ENCODE data around the gene CSTPP1. TPM values are rescaled to one million over a fixed set of nuclear protein-coding genes. Genes with fewer than 3 reads are reported as not detected.

Gene CSTPP1
- total RNA-seq, 4 donors from 2014 or later, result 5.3 to 14.8 (median 13.4) TPM

DNA sequence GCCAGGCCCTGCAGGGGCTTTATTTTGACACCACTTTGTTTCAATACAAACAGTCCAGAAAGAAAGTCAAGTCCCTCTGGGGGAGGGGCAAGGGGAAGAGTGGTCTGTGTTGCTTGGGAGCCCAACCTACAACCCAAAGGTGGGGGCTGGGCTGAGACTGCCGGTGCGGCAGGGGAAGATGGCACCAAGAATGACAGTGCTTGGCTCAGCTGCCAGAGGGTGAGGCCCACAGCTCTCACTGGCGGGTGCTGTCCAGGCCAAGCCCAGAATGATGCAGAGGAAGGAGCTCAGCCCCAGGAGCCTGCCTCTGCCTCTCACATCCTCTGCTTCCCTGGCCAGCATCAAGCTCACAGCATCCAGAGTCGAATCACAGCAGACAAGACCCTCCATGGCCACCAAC is 227.8 kb downstream of the CSTPP1 start:
- TF ChIP-seq CTCF (IDR thresholded peaks at IDR 0.05; ENCODE audit: low read depth), result no peak

- TF ChIP-seq CTCF (IDR thresholded peaks at IDR 0.05; ENCODE audit: low read depth), result no peak
Observed at GRCh38 chr11:47165253-47165840, 228.8 kb downstream of the CSTPP1 start.

- no peak for TF ChIP-seq CTCF (IDR thresholded peaks at IDR 0.05; ENCODE audit: low read depth)
Observed at GRCh38 chr11:47166368-47166767, 229.8 kb downstream of the CSTPP1 start.

- no peak for TF ChIP-seq CTCF (IDR thresholded peaks at IDR 0.05; ENCODE audit: low read depth)
Observed at GRCh38 chr11:47171061-47171838, 234.7 kb downstream of the CSTPP1 start.

GRCh38 chr11:47171856-47172255 is 235.3 kb downstream of the CSTPP1 start:
- no peak for TF ChIP-seq CTCF (IDR thresholded peaks at IDR 0.05; ENCODE audit: low read depth)

DNA sequence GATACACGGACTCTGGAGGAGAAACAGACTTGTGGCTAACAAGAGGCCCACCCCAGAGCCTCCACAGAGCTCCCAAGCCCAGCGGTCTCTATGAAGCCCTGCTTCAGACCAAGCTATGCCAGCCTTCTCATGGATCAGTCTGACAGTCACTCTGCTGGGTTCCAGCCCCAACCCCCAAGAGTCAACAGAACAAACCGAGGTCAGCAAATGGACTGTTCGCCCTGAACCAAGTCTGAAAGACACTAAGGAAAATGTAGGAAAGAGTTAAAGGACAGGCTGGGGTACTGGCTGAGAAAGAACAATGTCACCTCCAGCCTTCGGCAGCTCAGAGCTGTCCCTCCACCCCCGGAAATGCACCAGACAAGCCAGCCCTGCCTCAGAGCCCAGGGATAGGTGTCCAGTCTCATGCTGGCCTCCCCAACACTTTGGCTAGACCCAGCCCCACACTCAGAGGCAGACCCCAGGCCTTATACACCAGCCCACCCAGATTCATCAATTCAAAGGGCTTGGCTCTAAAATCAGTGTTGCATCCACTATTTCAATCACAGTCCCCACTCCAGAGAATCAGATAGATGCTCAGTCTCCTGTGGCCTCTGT is 236.3 kb downstream of the CSTPP1 start:
- no peak for TF ChIP-seq CTCF (IDR thresholded peaks at IDR 0.05; ENCODE audit: low read depth)

DNA sequence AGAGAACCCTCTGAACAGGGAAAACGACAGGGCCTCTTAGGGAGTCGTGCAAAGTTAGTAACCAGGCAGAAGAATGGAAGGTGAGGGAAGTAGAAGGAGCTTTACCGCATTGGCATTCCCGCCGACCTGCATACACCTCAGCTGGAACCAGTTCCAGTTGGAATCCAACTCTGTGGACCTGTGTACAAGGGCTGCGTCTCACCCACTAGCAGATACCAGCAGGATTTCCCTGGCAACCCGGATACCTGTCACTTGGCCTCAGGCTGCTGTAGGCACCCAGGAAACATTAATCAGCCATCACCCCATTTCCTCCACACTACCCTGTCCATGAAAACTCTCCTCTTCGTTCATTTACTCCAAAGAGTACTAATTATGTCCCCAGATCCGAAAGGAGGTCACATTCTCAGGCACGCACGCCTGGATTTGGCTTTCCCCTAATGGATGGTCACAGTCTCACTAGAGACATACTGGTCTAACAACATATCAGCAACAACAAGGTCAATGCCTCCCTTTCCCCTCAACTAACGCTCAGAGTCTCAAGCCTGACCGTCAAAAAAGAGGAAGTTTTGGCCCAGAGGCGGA is 239.3 kb downstream of the CSTPP1 start:
- no peak for TF ChIP-seq CTCF (IDR thresholded peaks at IDR 0.05; ENCODE audit: low read depth)
